ENCODE results near the gene KRTAP13-3. TPM values are rescaled to one million over a fixed set of nuclear protein-coding genes. Genes with fewer than 3 reads are reported as not detected.

Gene KRTAP13-3
- total RNA-seq, 3 donors from 2014 or later = not detected

DNA sequence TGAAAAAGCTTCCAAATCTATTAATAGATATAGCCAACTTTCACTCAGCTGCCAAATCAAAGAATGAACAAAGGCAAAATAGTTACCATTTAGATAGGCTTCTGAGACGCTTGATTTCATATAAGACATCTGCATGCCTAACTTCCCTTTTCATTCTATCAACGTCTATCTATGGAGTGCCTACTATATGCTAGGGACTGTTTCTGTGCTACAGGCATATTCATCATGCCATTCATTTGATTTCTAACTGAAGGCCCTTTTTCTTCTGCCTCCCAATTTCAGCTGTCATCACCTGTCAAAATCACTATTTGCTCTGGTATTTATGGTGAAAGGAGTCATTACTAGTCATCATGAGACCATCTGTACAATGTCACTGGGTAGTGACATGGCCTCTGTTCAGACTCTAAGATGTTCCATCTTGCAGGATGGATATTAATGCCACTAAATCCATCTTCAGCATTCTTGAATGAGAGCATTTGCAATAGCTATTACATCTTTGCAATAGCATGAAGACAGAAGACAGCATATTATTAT, 34.2 kb downstream of the KRTAP13-3 start:
- DNase-seq = no peak
- Histone ChIP-seq H3K9me3 (no peaks in the 10 kb centered on the region), H3K4me1 (ENCODE audit: low read depth) (no peaks in the 10 kb centered on the region), H3K4me3 (no peak overlapping the region), H3K36me3 (ENCODE audit: low read depth) (no peaks in the 10 kb centered on the region)
- intact Hi-C loops (cut with DNase I, micrococcal nuclease) = no loop called here
- ATAC-seq = no peak
- TF ChIP-seq CTCF (IDR thresholded peaks at IDR 0.05) = no peak

GRCh38 chr21:30382201-30382600, 43.5 kb downstream of the KRTAP13-3 start:
- no peak for TF ChIP-seq CTCF (IDR thresholded peaks at IDR 0.05)

More at GRCh38 chr21:30382201-30382600, 43.5 kb downstream of the KRTAP13-3 start:
- Histone ChIP-seq H3K36me3 (ENCODE audit: low read depth) (no peaks in the 10 kb centered on the region), H3K4me3 (no peak overlapping the region), H3K4me1 (ENCODE audit: low read depth) (no peaks in the 10 kb centered on the region), H3K9me3 (no peaks in the 10 kb centered on the region)
- DNase-seq = no peak
- ATAC-seq = no peak
- intact Hi-C loops (cut with DNase I, micrococcal nuclease) = no loop called here

Other genes starting within 250 kb of the KRTAP13-3 start
- 10 to 100 TPM; 14.5 to 61.9 (median 35.8) TPM for gene CLDN8, start 209.8 kb downstream of the KRTAP13-3 start, total RNA-seq
- gene KRTAP24-1, start 143.0 kb downstream of the KRTAP13-3 start, total RNA-seq = not detected
- not detected for gene KRTAP25-1, start 136.4 kb downstream of the KRTAP13-3 start, total RNA-seq
- not detected for gene KRTAP26-1, start 105.6 kb downstream of the KRTAP13-3 start, total RNA-seq
- not detected for gene KRTAP27-1, start 88.2 kb downstream of the KRTAP13-3 start, total RNA-seq
- not detected for gene KRTAP23-1, start 77.3 kb downstream of the KRTAP13-3 start, total RNA-seq
- 10 to 100 TPM in 1 of 3 donors, 1 to 10 TPM in 1, under 1 TPM in 1; 0.47 to 15.0 (median 2.9) TPM for gene KRTAP13-2, start 53.7 kb downstream of the KRTAP13-3 start, total RNA-seq
- gene KRTAP13-1, start 29.9 kb downstream of the KRTAP13-3 start, total RNA-seq = not detected
- gene KRTAP13-4, start 4.3 kb upstream of the KRTAP13-3 start, total RNA-seq = not detected
- gene KRTAP15-1, start 14.3 kb upstream of the KRTAP13-3 start, total RNA-seq = not detected
- not detected for gene KRTAP19-1, start 54.4 kb upstream of the KRTAP13-3 start, total RNA-seq
- not detected for gene KRTAP19-2, start 61.5 kb upstream of the KRTAP13-3 start, total RNA-seq
- not detected for gene KRTAP19-3, start 66.1 kb upstream of the KRTAP13-3 start, total RNA-seq
- not detected for gene KRTAP19-4, start 71.2 kb upstream of the KRTAP13-3 start, total RNA-seq
- gene KRTAP19-5, start 76.2 kb upstream of the KRTAP13-3 start, total RNA-seq = not detected
- not detected for gene KRTAP19-6, start 115.9 kb upstream of the KRTAP13-3 start, total RNA-seq
- not detected for gene KRTAP19-7, start 135.4 kb upstream of the KRTAP13-3 start, total RNA-seq
- not detected for gene KRTAP22-2, start 164.5 kb upstream of the KRTAP13-3 start, total RNA-seq
- gene KRTAP6-3, start 166.5 kb upstream of the KRTAP13-3 start, total RNA-seq = not detected
- not detected for gene KRTAP6-2, start 173.0 kb upstream of the KRTAP13-3 start, total RNA-seq
- not detected for gene KRTAP22-1, start 175.2 kb upstream of the KRTAP13-3 start, total RNA-seq
- not detected for gene KRTAP6-1, start 188.0 kb upstream of the KRTAP13-3 start, total RNA-seq
- gene KRTAP20-1, start 190.5 kb upstream of the KRTAP13-3 start, total RNA-seq = not detected
- gene KRTAP20-4, start 194.7 kb upstream of the KRTAP13-3 start, total RNA-seq = not detected
- not detected for gene KRTAP20-2, start 209.3 kb upstream of the KRTAP13-3 start, total RNA-seq
- not detected for gene KRTAP20-3, start 216.9 kb upstream of the KRTAP13-3 start, total RNA-seq